H1 (cell line): ENCODE data around the gene MAP7. TPM values are rescaled to one million over a fixed set of nuclear protein-coding genes. Genes with fewer than 3 reads are reported as not detected.
"Not testable (repeated sequence)": the region's sequence is repeated elsewhere in the genome, so short reads cannot be mapped to it uniquely, and the experiment has no call there.

Experiments used
- CTCF ChIA-PET: fragments of 300-600 bp; sonication (Branson Sonifier 250); formaldehyde crosslinking; loops from one replicate; lab custom pipeline; 2021; ENCODE audit not compliant: partially characterized antibody; lab: Charles Lee
- POLR2A ChIA-PET: fragments of 300-600 bp; sonication (Branson Sonifier 250); formaldehyde crosslinking; loops from one replicate; lab custom pipeline; 2021; ENCODE audit warnings: inconsistent platforms; ENCODE audit not compliant: partially characterized antibody; lab: Charles Lee
- DNase-seq, 2 experiments: peaks; one replicate each; pipeline versions ENCODE4 v3.0.0 to v3.0.0-alpha.2; 2010 to 2022; ENCODE audit warnings: low spot score in 2 of 2, low read depth in 1 of 2, mixed read lengths in 1 of 2
- FAIRE-seq: peaks from 2 replicates; lab custom pipeline; 2011; peaks lifted over from hg19 to GRCh38; lab: Jason Lieb, UNC
- H2AFZ ChIP-seq: 2 replicates; pipeline ENCODE4 v1.8.1; 2012; ENCODE audit warnings: low read length, inconsistent platforms
- H2AK5ac ChIP-seq: 2 replicates; pipeline ENCODE4 v1.6.1; 2013; ENCODE audit warnings: low read depth, low read length
- H2BK120ac ChIP-seq: replicated peaks from 2 replicates; pipeline ENCODE3; 2013; ENCODE audit warnings: low read depth, low read length, inconsistent platforms
- H2BK12ac ChIP-seq: 2 replicates; pipeline ENCODE4 v1.6.1; 2013; ENCODE audit warnings: low read depth, low read length
- H2BK15ac ChIP-seq: 2 replicates; pipeline ENCODE4 v1.6.1; 2013; ENCODE audit warnings: low read length
- H2BK20ac ChIP-seq: 2 replicates; pipeline ENCODE4 v1.6.1; 2013; ENCODE audit warnings: low read length
- H2BK5ac ChIP-seq: 2 replicates; pipeline ENCODE4 v1.6.1; 2013; ENCODE audit warnings: low read depth, low read length
- H3K14ac ChIP-seq: 2 replicates; pipeline ENCODE4 v1.6.1; 2013; ENCODE audit warnings: inconsistent platforms; ENCODE audit not compliant: insufficient read length
- H3K18ac ChIP-seq: 2 replicates; pipeline ENCODE4 v1.6.1; 2013; ENCODE audit warnings: low read length; ENCODE audit errors: extremely low read depth
- H3K23ac ChIP-seq: 2 replicates; pipeline ENCODE4 v1.6.1; 2013; ENCODE audit warnings: inconsistent platforms; ENCODE audit not compliant: insufficient read length
- H3K23me2 ChIP-seq: 2 replicates; pipeline ENCODE4 v1.6.1; 2013; ENCODE audit warnings: low read depth, low read length
- H3K27ac ChIP-seq: 2 replicates; pipeline ENCODE4 v1.6.1; 2011; ENCODE audit warnings: low read depth, low read length, inconsistent platforms
- H3K27me3 ChIP-seq, 4 experiments: replicated peaks in 1 of 4; 1 replicate in 1 of 4; 2 replicates in 3 of 4; pipeline versions ENCODE4 v1.6.1 to v1.8.1; 2011 to 2013; ENCODE audit warnings: low read length in 3 of 4, mild to moderate bottlenecking in 3 of 4, inconsistent platforms in 2 of 4, mixed read lengths in 2 of 4, moderate library complexity in 1 of 4; ENCODE audit not compliant: control insufficient read depth in 3 of 4, insufficient read depth in 3 of 4; ENCODE audit errors: extremely low read depth in 1 of 4
- H3K36me3 ChIP-seq, 4 experiments: 2 replicates each; pipeline versions ENCODE4 v1.6.1 to v1.8.1; 2011 to 2013; ENCODE audit warnings: mild to moderate bottlenecking in 4 of 4, low read length in 3 of 4, moderate library complexity in 2 of 4, control low read depth in 1 of 4, inconsistent platforms in 1 of 4; ENCODE audit not compliant: insufficient read depth in 4 of 4, control insufficient read depth in 2 of 4
- H3K4ac ChIP-seq: replicated peaks from 2 replicates; pipeline ENCODE3; 2013; ENCODE audit warnings: low read length, low read depth, mixed read lengths, inconsistent platforms; ENCODE audit not compliant: insufficient read length
- H3K4me1 ChIP-seq, 4 experiments: replicated peaks in 1 of 4; 1 replicate in 1 of 4; 2 replicates in 3 of 4; pipeline versions ENCODE4 v1.6.1 to v1.8.1; 2011 to 2013; ENCODE audit warnings: low read length in 3 of 4, inconsistent platforms in 2 of 4, mixed read lengths in 1 of 4; ENCODE audit not compliant: insufficient read depth in 4 of 4, control insufficient read depth in 3 of 4
- H3K4me2 ChIP-seq, 2 experiments: 2 replicates each; pipeline versions ENCODE4 v1.6.1 to v1.8.1; 2011 to 2013; ENCODE audit warnings: low read depth in 2 of 2, low read length in 2 of 2, control low read depth in 1 of 2, inconsistent platforms in 1 of 2, mild to moderate bottlenecking in 1 of 2; ENCODE audit not compliant: insufficient read depth in 1 of 2
- H3K4me3 ChIP-seq, 4 experiments: fragments of 200-600, 300-600 bp in 1 of 4; sonication (generic), shearing (Covaris generic), sonication (Bioruptor Twin) in 1 of 4; 2 replicates each; pipeline versions ENCODE4 v1.5.1 to v1.8.1; 2011 to 2016; ENCODE audit warnings: low read length in 4 of 4, low read depth in 3 of 4, control low read depth in 2 of 4, inconsistent platforms in 2 of 4, mild to moderate bottlenecking in 2 of 4, mixed read lengths in 1 of 4, moderate library complexity in 1 of 4; ENCODE audit not compliant: insufficient read depth in 2 of 4; ENCODE audit errors: extremely low read depth in 1 of 4
- H3K56ac ChIP-seq: replicated peaks from 2 replicates; pipeline ENCODE3; 2013; ENCODE audit warnings: low read depth, mild to moderate bottlenecking, mixed read lengths, low read length, inconsistent platforms; ENCODE audit not compliant: insufficient read length
- H3K79me1 ChIP-seq: 2 replicates; pipeline ENCODE4 v1.6.1; 2013; ENCODE audit warnings: low read depth, low read length, control low read depth
- H3K79me2 ChIP-seq, 2 experiments: 2 replicates each; pipeline versions ENCODE4 v1.6.1 to v1.8.1; 2012 to 2013; ENCODE audit warnings: low read length in 2 of 2, mild to moderate bottlenecking in 2 of 2, inconsistent platforms in 1 of 2; ENCODE audit not compliant: insufficient read depth in 2 of 2, control insufficient read depth in 1 of 2
- H3K9ac ChIP-seq, 4 experiments: replicated peaks in 1 of 4; 1 replicate in 1 of 4; 2 replicates in 3 of 4; pipeline versions ENCODE4 v1.6.1 to v1.8.1; 2011 to 2013; ENCODE audit warnings: low read depth in 3 of 4, low read length in 3 of 4, control low read depth in 2 of 4, mild to moderate bottlenecking in 2 of 4, moderate library complexity in 2 of 4, inconsistent platforms in 1 of 4; ENCODE audit errors: extremely low read depth in 1 of 4
- H3K9me3 ChIP-seq, 2 experiments: 2 replicates each; pipeline versions ENCODE4 v1.6.1 to v1.8.1; 2012 to 2013; ENCODE audit warnings: mild to moderate bottlenecking in 2 of 2, moderate library complexity in 2 of 2, control low read depth in 1 of 2, inconsistent platforms in 1 of 2, low read depth in 1 of 2, low read length in 1 of 2, mixed read lengths in 1 of 2; ENCODE audit not compliant: insufficient read depth in 2 of 2
- H4K20me1 ChIP-seq, 2 experiments: replicated peaks in 1 of 2; 2 replicates each; pipeline versions ENCODE3 to v1.8.1; 2011 to 2013; ENCODE audit warnings: inconsistent platforms in 2 of 2, low read length in 2 of 2, mild to moderate bottlenecking in 1 of 2; ENCODE audit not compliant: insufficient read depth in 2 of 2, control insufficient read depth in 1 of 2
- H4K5ac ChIP-seq: 2 replicates; pipeline ENCODE4 v1.6.1; 2013; ENCODE audit warnings: low read length, low read depth, mixed read lengths, inconsistent platforms; ENCODE audit not compliant: insufficient read length
- H4K8ac ChIP-seq: 2 replicates; pipeline ENCODE4 v1.8.0; 2013; ENCODE audit warnings: mild to moderate bottlenecking, moderate library complexity, low read length, inconsistent platforms; ENCODE audit not compliant: insufficient read depth; ENCODE audit errors: extremely low read depth
- H4K91ac ChIP-seq: replicated peaks from 2 replicates; pipeline ENCODE3; 2013; ENCODE audit warnings: low read length, mixed read lengths, inconsistent platforms; ENCODE audit not compliant: insufficient read length
- WGBS, 2 experiments: shearing (Covaris generic) in 1 of 2; methylation state at CpG; one replicate each; pipeline versions ENCODE4 v1.1.6 to v1.1.7; 2013 to 2015; ENCODE audit warnings: low lambda C conversion rate in 2 of 2, mixed read lengths in 2 of 2, inconsistent platforms in 1 of 2, low coverage in 1 of 2, missing lambda C conversion rate in 1 of 2; ENCODE audit not compliant: insufficient replicate concordance in 2 of 2, insufficient coverage in 1 of 2, insufficient read length in 1 of 2; ENCODE audit errors: extremely low coverage in 1 of 2, missing lambda C conversion rate in 1 of 2; 5-methylcytosine and 5-hydroxymethylcytosine counted together
- polyA plus RNA-seq, 7 experiments: library from polyadenylated mRNA; depleted of rRNA in 3 of 7; stranded (reverse) in 5 of 7; unstranded in 2 of 7; fragments of >200 nt in 5 of 7; fragments of 200-250 nt in 2 of 7; gene quantifications; 1 replicate in 5 of 7; 2 replicates in 1 of 7; 4 replicates in 1 of 7; pipeline versions ENCODE4 v1.2.1 to v1.2.3, GENCODE V29; 2011 to 2013; ENCODE audit warnings: missing spikeins in 2 of 7, mixed read lengths in 2 of 7
- total RNA-seq: library from RNA; stranded (reverse); fragmentation: NEBNext Ultra II Directional; extraction: Animal tissue kit (Norgen Biotek cat#: 25700); gene quantifications from 2 replicates; pipeline ENCODE4 v1.2.1, GENCODE V29; 2021

Gene MAP7
- total and polyA plus RNA-seq, 2 of the 8 experiments (the other 6 are each of a cell fraction or from before 2014, with no cell fraction given), result 13.5 to 66.9 TPM

DNA sequence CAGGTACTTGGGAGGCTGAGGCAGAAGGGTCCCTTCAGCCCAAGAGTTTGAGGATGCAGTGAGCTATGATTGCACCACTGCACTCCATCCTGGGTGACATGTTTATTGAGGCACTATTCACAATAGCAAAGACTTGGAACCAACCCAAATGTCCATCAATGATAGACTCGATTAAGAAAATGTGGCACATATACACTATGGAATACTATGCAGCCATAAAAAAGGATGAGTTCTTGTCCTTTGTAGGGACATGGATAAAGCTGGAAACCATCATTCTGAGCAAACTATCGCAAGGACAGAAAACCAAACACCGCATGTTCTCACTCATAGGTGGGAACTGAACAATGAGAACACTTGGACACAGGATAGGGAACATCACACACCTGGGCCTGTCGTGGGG is 149.0 kb downstream of the MAP7 start:
- H3K9ac ChIP-seq, H2BK20ac ChIP-seq, H4K20me1 ChIP-seq, H2BK12ac ChIP-seq, H3K4me3 ChIP-seq, H3K56ac ChIP-seq, H3K4me1 ChIP-seq, H4K91ac ChIP-seq, H4K8ac ChIP-seq, H2AFZ ChIP-seq, H3K9me3 ChIP-seq, H3K23me2 ChIP-seq, H2BK120ac ChIP-seq, H2AK5ac ChIP-seq, H2BK5ac ChIP-seq, H3K79me1 ChIP-seq, H3K23ac ChIP-seq, POLR2A ChIA-PET, H3K18ac ChIP-seq, H3K4ac ChIP-seq, FAIRE-seq, H3K4me2 ChIP-seq, H3K79me2 ChIP-seq, H2BK15ac ChIP-seq, H3K36me3 ChIP-seq, H4K5ac ChIP-seq, H3K27ac ChIP-seq, H3K14ac ChIP-seq, H3K27me3 ChIP-seq, DNase-seq: not testable (repeated sequence)
- CTCF ChIA-PET, result interaction anchor here (1.5 kb wide), 1 partner anchor 146 kb away, joined by 3 read pairs; no protein-coding TSS in a partner anchor
- 96% methylated on average over 4 of the region's 4 CpGs; no CpG with 5 or more reads in 1 of the 2 experiments for WGBS, 2 experiments
